ENCODE measurements around the gene TRNP1.

The TRNP1 gene

DNA sequence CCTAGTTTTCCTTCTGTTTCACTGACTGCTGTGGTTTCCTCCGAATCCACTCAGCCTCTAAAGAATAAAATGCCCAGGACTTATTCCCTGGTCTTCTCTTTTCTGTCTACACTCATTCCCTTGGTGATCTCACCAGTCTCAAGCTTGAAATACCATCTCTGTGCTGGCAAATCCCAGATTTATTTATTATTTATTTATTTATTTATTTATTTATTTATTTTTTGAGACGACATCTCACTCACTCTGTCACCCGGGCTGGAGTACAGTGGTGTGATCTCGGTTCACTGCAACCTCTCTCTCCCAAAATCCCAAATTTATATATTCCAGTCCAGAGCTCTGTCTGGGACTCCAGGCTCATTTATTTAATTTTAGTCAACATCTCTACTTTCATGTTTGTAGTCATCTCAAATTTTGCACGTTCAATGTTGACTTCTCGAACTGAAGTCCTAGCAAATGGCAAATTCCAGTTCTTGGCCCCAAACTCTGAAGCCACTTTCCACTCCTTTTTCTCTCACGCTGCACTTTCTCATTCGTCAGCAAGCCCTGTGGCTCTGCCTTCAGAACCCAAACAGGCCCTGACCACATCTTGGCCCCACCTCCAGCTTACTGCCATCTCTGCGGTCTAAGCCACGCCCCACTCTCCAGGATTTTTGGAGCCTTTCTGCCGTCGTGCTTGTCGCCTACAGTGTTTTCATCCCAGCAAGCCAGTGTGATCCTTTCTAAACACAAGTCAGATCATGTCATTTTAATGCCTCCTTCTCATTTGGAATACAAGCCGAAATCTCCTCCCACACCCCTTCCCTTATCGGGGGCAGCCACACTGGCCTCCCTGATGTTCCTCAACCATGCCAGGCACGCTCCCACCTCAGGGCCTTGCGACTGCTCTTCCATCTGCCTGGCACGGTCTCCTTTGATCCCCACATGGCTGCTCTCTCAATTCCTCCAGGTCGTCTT is 33.4 kb downstream of the TRNP1 start:
- no peak for DNase-seq (ENCODE audit: low read depth in 2 of 2)

GRCh38 chr1:27027575-27028250 is 34.2 kb downstream of the TRNP1 start:
- DNase-seq (ENCODE audit: low read depth in 2 of 2), result no peak

- DNase-seq (ENCODE audit: low read depth in 2 of 2), result no peak
These were observed 36.0 kb downstream of the TRNP1 start for GRCh38 chr1:27029517-27029916.

GRCh38 chr1:27031235-27032118 is 38.0 kb downstream of the TRNP1 start:
- no peak for DNase-seq (ENCODE audit: low read depth in 2 of 2)

DNA sequence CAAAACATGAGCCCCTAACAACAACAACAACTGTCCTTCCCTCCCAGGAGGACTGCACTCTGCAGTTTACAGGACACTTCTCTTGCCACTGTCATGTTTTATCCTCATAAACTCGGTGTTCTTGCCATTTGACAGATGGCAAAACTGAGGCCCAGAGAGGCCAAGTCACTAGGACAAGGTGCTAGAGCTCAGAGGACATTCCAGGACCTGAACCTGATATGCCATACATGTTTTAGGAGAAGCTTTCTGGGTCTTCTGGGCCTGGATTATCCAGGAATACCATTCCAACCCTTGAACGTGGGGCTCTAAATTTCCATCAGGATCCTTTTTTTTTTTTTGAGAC is 38.6 kb downstream of the TRNP1 start:
- no peak for DNase-seq (ENCODE audit: low read depth in 2 of 2)

DNA sequence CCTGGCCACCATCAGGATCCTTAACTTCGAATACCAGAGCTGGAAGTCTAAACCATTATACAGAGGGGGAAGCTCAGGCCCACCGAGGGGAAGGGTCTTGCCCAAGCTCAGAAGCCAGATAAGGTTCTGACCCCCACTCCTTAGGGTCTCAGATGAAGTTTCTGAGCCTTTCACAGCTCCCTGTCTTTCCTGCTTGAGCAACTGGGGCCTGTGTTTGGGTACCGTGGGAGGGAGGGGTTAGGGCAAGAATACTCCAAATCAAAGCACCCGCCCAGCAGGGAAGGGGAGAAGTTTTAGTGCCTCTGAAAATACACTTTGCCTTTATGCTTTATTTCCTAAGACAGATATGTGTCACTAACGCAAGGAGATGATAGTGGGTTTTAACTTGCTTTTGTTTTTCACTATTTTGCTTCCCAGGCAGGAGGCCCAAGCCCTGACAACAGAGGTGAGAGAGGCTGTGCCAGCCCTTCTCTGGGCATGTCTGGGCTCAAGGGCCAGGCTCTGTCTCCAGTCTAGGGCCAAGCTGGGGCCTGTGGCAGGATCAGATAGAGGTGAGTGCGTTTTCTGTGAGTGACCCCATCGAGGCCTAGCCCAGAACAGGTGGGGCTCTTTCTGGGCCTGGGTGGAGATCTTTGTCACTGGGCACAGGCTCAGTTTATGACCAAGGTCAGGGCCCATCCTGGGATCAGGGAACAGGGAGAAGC is 39.7 kb downstream of the TRNP1 start:
- DNase-seq (ENCODE audit: low read depth in 2 of 2), result no peak

DNA sequence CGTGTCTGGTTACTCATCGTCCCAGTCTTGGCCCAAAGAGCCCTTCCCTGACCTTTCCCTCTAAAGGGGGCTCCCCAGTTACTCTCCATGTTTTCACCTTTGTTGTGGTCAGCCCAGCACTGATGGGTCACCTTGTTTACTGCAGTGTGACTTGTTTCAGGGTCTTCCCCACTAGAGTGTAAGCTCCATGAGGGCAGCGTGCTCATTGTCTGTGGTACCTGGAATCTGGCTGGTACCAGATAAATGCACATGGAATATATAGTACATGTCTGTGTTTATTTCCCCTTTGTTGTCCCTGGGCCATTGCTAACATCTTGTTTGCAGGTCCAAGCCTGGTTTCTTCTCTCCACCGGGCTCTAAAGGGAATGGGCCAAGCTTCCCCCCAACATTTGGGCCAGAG is 41.9 kb downstream of the TRNP1 start:
- no peak for DNase-seq (ENCODE audit: low read depth in 2 of 2)

DNA sequence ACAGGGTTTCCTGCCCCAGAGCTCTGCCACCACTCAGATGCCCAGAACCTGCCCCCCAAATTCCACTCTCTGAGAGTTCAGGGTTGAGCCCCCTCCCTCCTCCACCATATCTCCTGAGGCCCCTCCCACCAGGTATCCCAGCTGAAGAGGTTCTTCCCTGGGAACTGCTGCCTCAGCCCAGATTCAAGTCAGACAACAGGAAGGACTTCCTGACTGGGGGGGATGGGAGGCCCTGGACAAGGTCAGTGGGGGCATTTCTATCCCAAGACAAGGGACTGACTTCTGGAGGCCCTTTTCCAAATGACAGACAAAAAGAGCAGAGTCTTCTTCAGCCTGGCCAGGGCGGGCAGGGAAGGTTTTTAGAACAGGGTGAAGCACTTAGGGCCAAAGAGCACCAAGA is 43.2 kb downstream of the TRNP1 start:
- DNase-seq (ENCODE audit: low read depth in 2 of 2), result no peak

GRCh38 chr1:27037518-27037917 is 44.0 kb downstream of the TRNP1 start:
- DNase-seq (ENCODE audit: low read depth in 2 of 2), result no peak

GRCh38 chr1:27038020-27038419 is 44.5 kb downstream of the TRNP1 start:
- DNase-seq (ENCODE audit: low read depth in 2 of 2), result no peak

DNA sequence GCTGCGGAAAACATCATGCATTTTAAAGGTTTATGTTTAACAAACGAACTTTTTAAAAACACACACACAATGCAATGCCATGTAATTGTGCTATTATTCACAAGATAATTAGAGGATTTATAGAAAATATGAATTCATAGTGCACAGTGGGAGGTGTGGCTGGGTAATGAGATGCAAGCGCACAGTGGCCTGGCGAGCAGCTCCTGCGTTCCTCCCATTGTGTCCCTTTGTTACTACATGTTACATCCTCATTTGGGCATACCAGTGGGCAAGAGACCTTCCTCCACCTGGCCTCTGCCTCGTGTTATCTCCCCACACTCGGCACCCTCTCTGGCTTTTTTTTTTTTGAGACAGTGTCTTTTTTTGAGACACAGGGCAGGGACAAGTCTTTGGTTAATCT is 49.2 kb downstream of the TRNP1 start:
- DNase-seq (ENCODE audit: low read depth in 2 of 2), result no peak

DNA sequence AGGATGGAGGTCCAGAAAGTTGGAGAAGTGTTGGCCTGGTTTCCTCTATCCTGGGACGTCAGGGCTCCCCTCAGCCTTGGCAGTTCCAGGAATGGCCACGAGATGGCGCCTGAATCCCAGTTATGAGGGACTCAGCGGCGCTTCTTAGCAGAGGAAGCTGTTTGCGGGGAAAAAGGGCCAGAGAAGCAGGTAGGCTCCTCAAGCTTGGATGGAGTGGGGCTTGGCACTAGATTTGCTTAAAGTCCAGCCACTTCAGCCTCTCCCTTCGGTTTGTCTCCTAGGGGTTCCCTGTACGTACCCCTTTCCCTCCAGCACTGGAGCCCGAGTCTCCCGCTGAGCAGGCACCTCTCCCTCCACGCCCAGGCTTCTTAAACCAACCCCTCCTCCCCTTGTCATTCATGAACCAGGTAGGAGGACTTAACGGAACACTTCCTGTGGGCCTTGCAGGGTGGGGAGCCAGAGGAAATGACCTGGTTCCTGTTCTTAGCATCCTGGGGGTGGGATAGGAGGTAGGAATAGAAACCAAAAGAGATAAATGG is 51.2 kb downstream of the TRNP1 start:
- DNase-seq (ENCODE audit: low read depth in 2 of 2), result peak; percentile 83 to 97

DNA sequence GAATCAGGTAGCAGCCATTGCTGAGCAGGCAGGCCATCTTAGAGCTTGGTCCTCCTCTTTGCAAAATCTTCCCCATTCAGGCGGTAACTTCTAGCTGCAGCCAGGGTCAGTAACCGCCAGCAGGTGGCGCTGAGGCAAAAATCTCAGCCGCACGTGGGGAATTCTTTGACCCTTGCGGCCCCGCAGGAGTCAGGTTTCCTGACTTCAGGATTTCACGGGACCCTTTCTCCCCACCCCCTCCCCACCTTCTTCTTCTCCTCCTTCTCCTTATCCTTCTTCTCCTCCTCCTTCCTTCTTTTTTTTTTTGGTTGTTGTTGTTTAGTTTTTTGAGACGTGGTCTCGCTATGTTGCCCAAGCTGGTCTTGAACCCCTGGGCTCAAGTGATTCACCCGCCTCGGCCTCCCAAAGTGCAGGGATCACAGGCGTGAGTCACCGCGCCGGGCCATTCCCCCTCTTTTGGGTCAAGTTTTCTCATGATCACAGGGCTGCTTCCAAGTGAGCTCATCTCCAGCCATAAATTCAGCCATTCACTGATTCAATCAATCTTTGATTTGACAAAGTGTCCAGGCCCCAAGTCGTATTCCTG is 52.6 kb downstream of the TRNP1 start:
- peak; percentile 57 to 59 for DNase-seq (ENCODE audit: low read depth in 2 of 2)

- DNase-seq (ENCODE audit: low read depth in 2 of 2), result no peak
These were observed 54.4 kb downstream of the TRNP1 start for GRCh38 chr1:27047914-27048313.

- no peak for DNase-seq (ENCODE audit: low read depth in 2 of 2)
These were observed 55.6 kb downstream of the TRNP1 start for GRCh38 chr1:27049100-27049499.

GRCh38 chr1:27049607-27050006 is 56.1 kb downstream of the TRNP1 start:
- DNase-seq (ENCODE audit: low read depth in 2 of 2), result no peak

All from stimulated activated CD4-positive, alpha-beta T cell treated with anti-CD3 and anti-CD28 coated beads, Interleukin-4, amount 100 ng/mL, for 48 hours (primary cell).